GM12865 (cell line): ENCODE results near the gene HMX1.

Experiments used
- DNase-seq: peaks from one replicate; pipeline ENCODE4 v3.0.0; 2010; ENCODE audit warnings: low read depth
- H3K4me3 ChIP-seq: 2 replicates; pipeline ENCODE4 v1.5.1; 2011; ENCODE audit warnings: mild to moderate bottlenecking, low read depth, low read length, control low read depth
- CTCF ChIP-seq: IDR thresholded peaks from 2 replicates; pipeline ENCODE4 v1.5.1; 2011; ENCODE audit warnings: low read length, control low read depth, low read depth, inconsistent platforms; ENCODE audit not compliant: insufficient read depth; ENCODE audit errors: missing control alignments

HMX1 gene

GRCh38 chr4:8863686-8864682, 7.7 kb downstream of the HMX1 start:
- DNase-seq: no peak
- no peak for TF ChIP-seq CTCF
- no peak overlapping the region for H3K4me3 ChIP-seq

GRCh38 chr4:8862800-8863685, 8.6 kb downstream of the HMX1 start:
- no peak for DNase-seq
- no peak overlapping the region for H3K4me3 ChIP-seq
- TF ChIP-seq CTCF: no peak

- H3K4me3 ChIP-seq: no peak overlapping the region
- DNase-seq: no peak
- no peak for TF ChIP-seq CTCF
Observed at GRCh38 chr4:8862334-8862733, 9.3 kb downstream of the HMX1 start.

- no peak overlapping the region for H3K4me3 ChIP-seq
- TF ChIP-seq CTCF: no peak
- DNase-seq: no peak
Observed at GRCh38 chr4:8861576-8862295, 9.9 kb downstream of the HMX1 start.

DNA sequence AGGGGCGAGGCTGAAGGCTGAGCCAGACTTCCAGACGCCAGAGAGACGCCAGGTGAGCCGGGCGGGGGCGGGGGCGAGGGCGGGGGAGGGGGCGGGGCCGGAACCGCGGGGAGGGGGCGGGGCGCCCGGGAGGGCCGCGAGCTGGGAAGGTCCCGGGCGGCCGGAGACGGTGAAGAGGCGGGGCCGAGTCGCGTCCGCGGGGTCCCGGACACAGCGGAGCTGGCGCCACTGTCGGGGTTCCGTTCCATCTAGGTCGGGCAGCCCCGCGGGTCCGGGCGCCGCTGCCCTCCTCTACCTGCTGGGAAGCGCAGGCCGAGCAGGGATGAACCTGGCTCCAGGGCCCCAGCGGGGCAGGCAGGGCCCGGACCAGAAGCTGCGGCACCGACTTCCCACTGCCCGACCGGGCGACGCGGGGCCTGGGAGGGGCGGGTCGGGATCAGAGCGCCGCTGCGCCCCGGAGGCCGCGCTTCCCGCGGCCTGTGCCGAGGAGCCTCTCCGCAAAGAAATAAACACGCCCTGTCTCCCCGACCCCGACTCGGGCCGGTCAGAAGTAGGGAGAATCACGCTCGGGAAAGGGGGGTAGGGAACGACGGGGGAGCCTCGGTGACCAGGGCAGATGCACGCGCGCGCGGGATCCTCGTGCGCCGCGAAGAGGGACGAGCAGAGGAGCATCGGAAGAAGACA, 10.6 kb downstream of the HMX1 start:
- no peak overlapping the region for H3K4me3 ChIP-seq
- DNase-seq: no peak
- no peak for TF ChIP-seq CTCF
